Testis (tissue), 2 donors: ENCODE measurements around the gene CHD9NB.

Experiments
- CTCF ChIP-seq, 3 experiments: fragments of 450-650 bp in 2 of 3; fragments of 200-600 bp in 1 of 3; sonication (generic) in 1 of 3; IDR thresholded peaks; one replicate each; pipeline ENCODE4 v1.5.1; 2016 to 2019; ENCODE audit warnings: antibody characterized with exemption in 3 of 3, mild to moderate bottlenecking in 2 of 3, moderate library complexity in 1 of 3
- POLR2A ChIP-seq: fragments of 450-650 bp; IDR thresholded peaks from one replicate; pipeline ENCODE4 v1.6.1; 2017; ENCODE audit warnings: antibody characterized with exemption, mild to moderate bottlenecking, moderate library complexity

- no peak for TF ChIP-seq CTCF (IDR thresholded peaks at IDR 0.05)
- TF ChIP-seq POLR2A, result no peak
Measured at GRCh38 chr16:53071748-53072301, 19.1 kb upstream of the CHD9NB start.
